ENCODE measurements around the gene TBPL2.

The TBPL2 gene

GRCh38 chr14:55404173-55404854 lies 36.1 kb downstream of the TBPL2 start:
- H3K27me3 ChIP-seq (ENCODE audit: control insufficient read depth, low read length) = no peaks in the 10 kb centered on the region
- no peak overlapping the region for H3K4me2 ChIP-seq (ENCODE audit: low read length)
- H3F3A ChIP-seq (ENCODE audit: control insufficient read depth, insufficient read depth) = no peaks in the 10 kb centered on the region
- H3K9me3 ChIP-seq (ENCODE audit: control insufficient read depth, insufficient read depth, low read length) = no peaks in the 10 kb centered on the region
- H3K4me1 ChIP-seq (ENCODE audit: control insufficient read depth, low read length) = no peaks in the 10 kb centered on the region
- H4K20me1 ChIP-seq (ENCODE audit: control insufficient read depth, insufficient read depth, low read depth, low read length) = 0 out of 2 replicates have a peak, but pooled peaks cover 5% of the 10 kb centered on the region
- H3K79me2 ChIP-seq (ENCODE audit: control insufficient read depth, low read length) = peaks cover 47% of the 10 kb centered on the region
- TF ChIP-seq CTCF (IDR thresholded peaks at IDR 0.05; ENCODE audit: low read depth, low read length, poor library complexity, severe bottlenecking) (no peak), EZH2phosphoT487 (IDR thresholded peaks at IDR 0.05; ENCODE audit: borderline replicate concordance, low read length) (no peak)
- no peak overlapping the region for H3K27ac ChIP-seq (ENCODE audit: low read depth, low read length)
- H3K4me3 ChIP-seq (ENCODE audit: low read length) = no peak overlapping the region
- H3K36me3 ChIP-seq (ENCODE audit: control insufficient read depth, low read length) = no peaks in the 10 kb centered on the region
- no peaks in the 10 kb centered on the region for H3K9me2 ChIP-seq (replicated peaks; ENCODE audit: control insufficient read depth, low read length)

DNA sequence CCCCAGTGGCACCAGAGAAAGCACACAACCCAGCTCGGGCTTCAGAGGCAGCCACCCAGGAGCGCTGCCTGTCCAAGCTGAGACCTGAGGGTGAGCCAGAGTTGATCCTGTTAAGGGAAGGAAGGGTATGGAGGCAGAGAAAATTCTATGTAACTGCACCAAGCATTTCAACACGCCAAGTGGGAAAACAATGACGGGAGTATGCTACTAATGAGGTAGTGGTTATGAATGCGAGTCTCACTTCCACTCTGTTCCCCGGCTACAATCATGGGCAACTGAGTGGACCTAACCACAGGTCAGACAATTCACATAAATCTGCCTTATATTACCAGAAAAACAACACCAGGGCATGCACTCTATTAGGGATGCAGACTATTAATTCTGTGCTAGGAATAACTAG lies 38.7 kb downstream of the TBPL2 start:
- TF ChIP-seq CTCF (IDR thresholded peaks at IDR 0.05; ENCODE audit: low read depth, low read length, poor library complexity, severe bottlenecking) (no peak), EZH2phosphoT487 (IDR thresholded peaks at IDR 0.05; ENCODE audit: borderline replicate concordance, low read length) (no peak)

DNA sequence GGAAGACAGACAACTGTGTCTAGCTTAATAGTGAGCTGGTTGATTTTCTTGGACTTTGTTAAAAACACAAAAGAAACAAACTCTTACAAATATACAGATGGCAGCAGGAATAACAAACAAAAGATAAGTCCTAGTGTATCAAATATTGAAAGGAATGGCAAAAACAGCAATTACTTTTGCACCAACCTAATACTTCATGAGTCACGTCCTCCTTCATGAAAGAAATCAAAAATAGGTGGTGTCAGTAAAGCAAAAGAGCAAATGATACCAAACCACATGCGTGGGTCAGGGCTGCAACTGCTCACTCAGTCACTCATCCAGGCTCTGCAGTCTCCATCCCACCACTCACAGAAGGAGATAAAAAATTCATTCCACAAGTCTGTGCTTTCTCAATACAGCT lies 40.6 kb downstream of the TBPL2 start:
- Histone ChIP-seq H3K4me3 (ENCODE audit: low read length) (no peak overlapping the region), H3K27ac (ENCODE audit: low read depth, low read length) (no peak overlapping the region)
- TF ChIP-seq CTCF (IDR thresholded peaks at IDR 0.05; ENCODE audit: low read depth, low read length, poor library complexity, severe bottlenecking) = no peak
- no peak for TF ChIP-seq EZH2phosphoT487 (IDR thresholded peaks at IDR 0.05; ENCODE audit: borderline replicate concordance, low read length)

More for the DNA sequence above, 38.7 kb downstream of the TBPL2 start:
- Histone ChIP-seq H3K36me3 (ENCODE audit: control insufficient read depth, low read length) (no peaks in the 10 kb centered on the region), H3K4me3 (ENCODE audit: low read length) (no peak overlapping the region), H4K20me1 (ENCODE audit: control insufficient read depth, insufficient read depth, low read depth, low read length) (0 out of 2 replicates have a peak, but pooled peaks cover 5% of the 10 kb centered on the region), H3K4me1 (ENCODE audit: control insufficient read depth, low read length) (no peaks in the 10 kb centered on the region), H3K27me3 (ENCODE audit: control insufficient read depth, low read length) (no peaks in the 10 kb centered on the region), H3K9me3 (ENCODE audit: control insufficient read depth, insufficient read depth, low read length) (no peaks in the 10 kb centered on the region), H3K27ac (ENCODE audit: low read depth, low read length) (no peak overlapping the region), H3F3A (ENCODE audit: control insufficient read depth, insufficient read depth) (no peaks in the 10 kb centered on the region), H3K79me2 (ENCODE audit: control insufficient read depth, low read length) (peaks cover 31% of the 10 kb centered on the region), H3K4me2 (ENCODE audit: low read length) (no peak overlapping the region), H3K9me2 (replicated peaks; ENCODE audit: control insufficient read depth, low read length) (no peaks in the 10 kb centered on the region)

More for the DNA sequence above, 40.6 kb downstream of the TBPL2 start:
- Histone ChIP-seq H3K9me2 (replicated peaks; ENCODE audit: control insufficient read depth, low read length) (no peaks in the 10 kb centered on the region), H3K4me1 (ENCODE audit: control insufficient read depth, low read length) (no peaks in the 10 kb centered on the region), H4K20me1 (ENCODE audit: control insufficient read depth, insufficient read depth, low read depth, low read length) (0 out of 2 replicates have a peak, but pooled peaks cover 5% of the 10 kb centered on the region), H3K4me2 (ENCODE audit: low read length) (no peak overlapping the region), H3K27me3 (ENCODE audit: control insufficient read depth, low read length) (no peaks in the 10 kb centered on the region), H3F3A (ENCODE audit: control insufficient read depth, insufficient read depth) (no peaks in the 10 kb centered on the region), H3K36me3 (ENCODE audit: control insufficient read depth, low read length) (no peaks in the 10 kb centered on the region), H3K79me2 (ENCODE audit: control insufficient read depth, low read length) (peaks cover 29% of the 10 kb centered on the region), H3K9me3 (ENCODE audit: control insufficient read depth, insufficient read depth, low read length) (no peaks in the 10 kb centered on the region)
